GM10248 (cell line): Measurements from ENCODE around the gene ZSWIM7.

Experiments
- CTCF ChIA-PET: fragments of 300-600 bp; sonication (Branson Sonifier 250); formaldehyde crosslinking; extraction: SDS; loops from one replicate; lab custom pipeline; 2021; ENCODE audit warnings: antibody characterized with exemption; lab: Yijun Ruan, JAX
- POLR2A ChIA-PET: fragments of 350-650 bp; sonication (Branson Sonifier 250); formaldehyde crosslinking; extraction: SDS; loops from one replicate; lab custom pipeline; 2020; ENCODE audit warnings: antibody characterized with exemption; lab: Yijun Ruan, JAX
- DNase-seq: peaks from one replicate; pipeline ENCODE4 v3.0.0; 2012; ENCODE audit errors: extremely low spot score
- TF ChIP-seq, protein P1 (sequence below): IDR thresholded peaks from 2 replicates; pipeline ENCODE4 v1.5.1; 2012; ENCODE audit warnings: mild to moderate bottlenecking, low read depth; ENCODE audit errors: extremely low read depth, missing control alignments, control extremely low read depth

ZSWIM7 gene

GRCh38 chr17:15967706-15968399 lies 31.7 kb downstream of the ZSWIM7 start:
- POLR2A ChIA-PET, result no interaction called here

GRCh38 chr17:15966879-15967248 lies 32.6 kb downstream of the ZSWIM7 start:
- POLR2A ChIA-PET, result no interaction called here
- DNase-seq, result no peak
- CTCF ChIA-PET, result interaction anchor here (0.8 to 1.4 kb wide), 3 partner anchors 31 to 408 kb away, joined by 3 read pairs; no protein-coding TSS in a partner anchor
- TF ChIP-seq, protein P1, sequence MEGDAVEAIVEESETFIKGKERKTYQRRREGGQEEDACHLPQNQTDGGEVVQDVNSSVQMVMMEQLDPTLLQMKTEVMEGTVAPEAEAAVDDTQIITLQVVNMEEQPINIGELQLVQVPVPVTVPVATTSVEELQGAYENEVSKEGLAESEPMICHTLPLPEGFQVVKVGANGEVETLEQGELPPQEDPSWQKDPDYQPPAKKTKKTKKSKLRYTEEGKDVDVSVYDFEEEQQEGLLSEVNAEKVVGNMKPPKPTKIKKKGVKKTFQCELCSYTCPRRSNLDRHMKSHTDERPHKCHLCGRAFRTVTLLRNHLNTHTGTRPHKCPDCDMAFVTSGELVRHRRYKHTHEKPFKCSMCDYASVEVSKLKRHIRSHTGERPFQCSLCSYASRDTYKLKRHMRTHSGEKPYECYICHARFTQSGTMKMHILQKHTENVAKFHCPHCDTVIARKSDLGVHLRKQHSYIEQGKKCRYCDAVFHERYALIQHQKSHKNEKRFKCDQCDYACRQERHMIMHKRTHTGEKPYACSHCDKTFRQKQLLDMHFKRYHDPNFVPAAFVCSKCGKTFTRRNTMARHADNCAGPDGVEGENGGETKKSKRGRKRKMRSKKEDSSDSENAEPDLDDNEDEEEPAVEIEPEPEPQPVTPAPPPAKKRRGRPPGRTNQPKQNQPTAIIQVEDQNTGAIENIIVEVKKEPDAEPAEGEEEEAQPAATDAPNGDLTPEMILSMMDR, result no peak

More at GRCh38 chr17:15967706-15968399, 31.7 kb downstream of the ZSWIM7 start:
- no peak for DNase-seq
- TF ChIP-seq, protein P1, result no peak
- CTCF ChIA-PET, result no interaction called here

- DNase-seq, result no peak
- ChIA-PET CTCF (interaction anchor here (0.8 to 1.4 kb wide), 3 partner anchors 31 to 409 kb away, joined by 3 read pairs; no protein-coding TSS in a partner anchor), POLR2A (no interaction called here)
- TF ChIP-seq, protein P1, result no peak
Observed at GRCh38 chr17:15966183-15966878, 33.2 kb downstream of the ZSWIM7 start.

GRCh38 chr17:15965528-15965927 lies 34.0 kb downstream of the ZSWIM7 start:
- ChIA-PET POLR2A (no interaction called here), CTCF (interaction anchor here (1.0 kb wide), 1 partner anchor 30 kb away, joined by 4 read pairs; no protein-coding TSS in a partner anchor)
- DNase-seq, result no peak

GRCh38 chr17:15963670-15964110 lies 35.8 kb downstream of the ZSWIM7 start:
- POLR2A ChIA-PET, result no interaction called here
- CTCF ChIA-PET, result no interaction called here
- TF ChIP-seq, protein P1, result no peak
- DNase-seq, result no peak

More at GRCh38 chr17:15965528-15965927, 34.0 kb downstream of the ZSWIM7 start:
- TF ChIP-seq, protein P1, result no peak

GRCh38 chr17:15958484-15958854 lies 41.0 kb downstream of the ZSWIM7 start:
- no peak for DNase-seq
- ChIA-PET POLR2A (interaction anchor here (1.3 kb wide), 1 partner anchor 41 kb away, joined by 4 read pairs; the partner anchor contains the start of genes TTC19 and ZSWIM7), CTCF (interaction anchor here (0.9 to 1.4 kb wide), 3 partner anchors 13 to 130 kb away, joined by 3 to 5 read pairs (median 4); partner anchors contain the start of genes TTC19 and ZSWIM7)
- TF ChIP-seq, protein P1, result no peak
